ENCODE data around the gene RAB15. TPM values are rescaled to one million over a fixed set of nuclear protein-coding genes. Genes with fewer than 3 reads are reported as not detected.

RAB15 gene
- total and polyA plus RNA-seq, 12 donors, result 8.2 to 94.3 (median 31.6) TPM

DNA sequence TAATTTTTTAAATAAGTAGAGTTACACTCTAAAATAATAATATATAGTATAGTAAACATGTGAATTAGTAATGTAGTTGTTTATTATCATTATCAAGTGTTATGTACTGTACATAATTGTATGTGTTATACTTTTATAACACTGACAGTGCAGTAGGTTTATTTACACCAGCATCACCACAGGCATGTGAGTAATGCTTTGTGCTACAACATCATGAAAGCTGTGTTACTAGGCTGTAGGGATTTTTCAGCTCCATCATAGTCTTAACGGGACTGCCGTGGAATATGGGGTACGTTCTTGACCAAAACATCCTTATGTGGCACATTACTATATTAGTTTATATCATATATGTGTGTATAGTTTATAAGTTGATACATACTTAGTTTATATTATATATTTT, 23.2 kb upstream of the RAB15 start:
- Histone ChIP-seq H3K4me1 (peaks cover 0 to 36% (median 1%) of the 10 kb centered on the region in 9 donors), H3K27ac (no peak overlapping the region), H3K9me3 (no peaks in the 10 kb centered on the region), H3K36me3 (no peaks in the 10 kb centered on the region), H3K4me3 (no peak overlapping the region), H3K27me3 (no peaks in the 10 kb centered on the region)
- DNase-seq, result no peak
- WGBS, 2 donors, result 92 to 96% methylated on average over 3 of the region's 3 CpGs
- ATAC-seq, result no peak
- TF ChIP-seq CTCF (IDR thresholded peaks at IDR 0.05), result no peak
- intact Hi-C loops (cut with DNase I), result no loop called here

- intact Hi-C loops (cut with DNase I), result no loop called here
- DNase-seq, result no peak
- Histone ChIP-seq H3K4me1 (peaks cover 0 to 43% (median 5%) of the 10 kb centered on the region in 9 donors), H3K27me3 (no peaks in the 10 kb centered on the region), H3K9me3 (no peaks in the 10 kb centered on the region), H3K4me3 (no peak overlapping the region), H3K36me3 (no peaks in the 10 kb centered on the region), H3K27ac (peak overlapping the region in 2 of 10 donors; percentile 23 to 88)
- WGBS, 2 donors, result 94 to 97% methylated on average over 2 of the region's 2 CpGs
- no peak for ATAC-seq
- no peak for TF ChIP-seq CTCF (IDR thresholded peaks at IDR 0.05)
Measured at GRCh38 chr14:64994540-64994939, 22.4 kb upstream of the RAB15 start.

- DNase-seq (no peak), ATAC-seq (no peak)
- intact Hi-C loops (cut with DNase I), result no loop called here
- 95 to 96% methylated on average over 3 of the region's 3 CpGs for WGBS, 2 donors
- Histone ChIP-seq H3K27ac (peak overlapping the region in 2 of 10 donors; percentile 23 to 88), H3K27me3 (no peaks in the 10 kb centered on the region), H3K9me3 (no peaks in the 10 kb centered on the region), H3K4me3 (no peak overlapping the region), H3K36me3 (no peaks in the 10 kb centered on the region), H3K4me1 (peaks cover 0 to 48% (median 6%) of the 10 kb centered on the region in 9 donors)
- no peak for TF ChIP-seq CTCF (IDR thresholded peaks at IDR 0.05)
Measured at GRCh38 chr14:64993266-64993930, 21.3 kb upstream of the RAB15 start.

- TF ChIP-seq CTCF (IDR thresholded peaks at IDR 0.05), result no peak
- Histone ChIP-seq H3K27me3 (no peaks in the 10 kb centered on the region), H3K9me3 (no peaks in the 10 kb centered on the region), H3K36me3 (no peaks in the 10 kb centered on the region), H3K4me1 (peaks cover 4 to 55% (median 14%) of the 10 kb centered on the region in 9 donors), H3K4me3 (no peak overlapping the region), H3K27ac (peak overlapping the region in 1 of 10 donors; percentile 88)
- DNase-seq, result no peak
- intact Hi-C loops (cut with DNase I), result no loop called here
- WGBS, 2 donors, result 85 to 92% methylated on average over 5 of the region's 5 CpGs
- ATAC-seq, result no peak
Measured at GRCh38 chr14:64992328-64992885, 20.3 kb upstream of the RAB15 start.
